ENCODE measurements around the gene TMEM41B.
"Not testable (repeated sequence)": the region's sequence is repeated elsewhere in the genome, so short reads cannot be mapped to it uniquely, and the experiment has no call there.

TMEM41B gene

DNA sequence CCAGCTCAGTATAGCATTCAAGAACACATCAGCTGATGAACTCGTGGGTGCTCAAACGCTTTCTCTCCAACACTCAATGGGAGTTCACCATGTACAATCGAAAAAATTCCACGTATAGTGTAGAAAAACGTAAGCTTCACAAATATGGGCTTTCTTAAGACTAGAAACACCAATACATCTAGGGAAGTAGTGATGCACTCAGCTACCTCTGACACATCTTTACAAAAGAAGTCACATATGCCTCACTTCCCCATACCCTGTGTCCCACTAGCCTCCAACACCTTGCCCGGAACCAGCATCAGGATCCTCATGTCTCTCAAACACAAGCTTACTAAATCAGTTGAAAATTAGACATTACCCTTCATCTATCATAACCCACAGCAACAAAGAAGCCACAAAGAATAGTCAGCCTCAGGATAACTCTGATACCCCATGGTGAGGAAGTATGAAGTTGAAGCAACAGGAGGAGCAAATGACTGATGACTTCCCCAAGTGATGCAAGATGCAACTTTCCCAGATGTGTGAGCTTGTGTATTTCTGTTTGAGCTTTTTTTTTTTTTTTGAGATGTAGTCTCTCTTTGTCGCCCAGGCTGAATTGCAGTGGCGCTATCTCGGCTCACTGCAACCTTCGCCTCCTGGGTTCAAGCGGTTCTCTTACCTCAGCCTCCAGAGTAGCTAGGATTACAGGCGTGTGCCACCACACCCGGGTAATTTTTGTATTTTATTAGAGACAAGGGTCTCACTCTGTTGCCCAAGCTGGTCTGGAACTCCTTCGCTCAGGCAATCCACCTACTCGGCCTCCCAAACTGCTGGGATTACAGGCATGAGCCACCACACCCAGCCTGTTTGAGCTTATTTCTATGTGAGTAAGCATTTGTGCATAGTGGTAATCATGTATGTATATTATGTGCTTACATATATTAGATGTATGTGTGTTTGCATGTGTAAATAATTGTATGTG lies 40.7 kb downstream of the TMEM41B start:
- H3K4me3 Mint-ChIP-seq = no peak overlapping the region
- H3K27ac Mint-ChIP-seq = peak overlapping the region in 1 of 2 donors; percentile 50
- H3K27me3 Mint-ChIP-seq = no peaks in the 10 kb centered on the region
- H3K9me3 Mint-ChIP-seq = no peaks in the 10 kb centered on the region
- H3K4me1 Mint-ChIP-seq = peaks cover 13% of the 10 kb centered on the region
- DNase-seq = no peak
- ATAC-seq = peak; percentile 74

DNA sequence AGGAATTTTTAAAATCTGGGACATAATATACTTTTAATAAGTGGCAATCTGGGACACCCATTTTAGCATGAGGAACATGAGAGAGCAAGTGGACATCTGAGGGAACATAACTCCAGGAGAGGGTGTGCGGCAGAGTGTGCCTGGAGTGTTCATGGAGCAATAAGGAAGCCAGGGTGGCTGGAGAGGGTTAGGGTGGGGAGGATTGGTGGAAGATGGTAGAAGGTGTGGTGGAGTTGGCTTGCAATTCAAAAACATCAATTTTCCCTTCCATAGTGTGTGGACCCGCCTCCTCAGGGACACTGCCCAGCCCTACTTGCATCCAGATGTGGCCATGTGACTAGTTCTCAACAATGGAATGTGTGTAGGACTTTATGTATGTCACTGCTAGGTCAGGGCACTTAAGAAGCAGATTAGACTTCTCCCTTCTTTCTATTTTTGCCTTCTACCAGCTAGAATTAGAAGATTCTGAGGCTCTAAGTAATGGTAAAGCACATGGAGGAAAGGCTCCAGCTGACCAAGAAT lies 44.8 kb downstream of the TMEM41B start:
- peaks cover 8% of the 10 kb centered on the region for H3K27me3 Mint-ChIP-seq
- DNase-seq = no peak

DNA sequence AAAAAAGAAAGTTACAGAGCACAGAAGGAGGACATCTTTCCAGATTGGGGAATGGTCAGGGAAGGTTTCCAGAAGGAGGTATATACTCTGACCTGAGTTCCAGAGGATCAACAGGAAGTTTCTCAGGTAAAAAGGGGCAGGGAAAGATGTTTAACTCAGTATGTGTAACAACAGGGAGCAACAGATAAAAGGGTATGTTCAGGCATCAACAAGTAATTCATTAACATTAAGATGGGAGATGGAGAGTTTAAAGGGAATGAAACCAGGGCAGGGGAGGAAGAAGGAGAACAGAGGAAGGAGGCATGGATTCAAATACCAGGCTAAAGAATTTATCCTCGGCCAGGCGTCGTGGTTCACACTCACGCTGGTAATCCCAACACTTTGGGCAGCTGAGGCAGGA lies 46.7 kb downstream of the TMEM41B start:
- Mint-ChIP-seq H3K27me3 (peaks cover 8% of the 10 kb centered on the region), H3K4me1 (peaks cover 21% of the 10 kb centered on the region), H3K4me3 (no peak overlapping the region), H3K9me3 (no peaks in the 10 kb centered on the region), H3K27ac (no peak overlapping the region)
- no peak for DNase-seq
- no peak for ATAC-seq

More for the DNA sequence above, 44.8 kb downstream of the TMEM41B start:
- Mint-ChIP-seq H3K4me1 (peaks cover 14% of the 10 kb centered on the region), H3K4me3 (no peak overlapping the region), H3K9me3 (no peaks in the 10 kb centered on the region), H3K27ac (peak overlapping the region in 1 of 2 donors; percentile 15)
- ATAC-seq = no peak

DNA sequence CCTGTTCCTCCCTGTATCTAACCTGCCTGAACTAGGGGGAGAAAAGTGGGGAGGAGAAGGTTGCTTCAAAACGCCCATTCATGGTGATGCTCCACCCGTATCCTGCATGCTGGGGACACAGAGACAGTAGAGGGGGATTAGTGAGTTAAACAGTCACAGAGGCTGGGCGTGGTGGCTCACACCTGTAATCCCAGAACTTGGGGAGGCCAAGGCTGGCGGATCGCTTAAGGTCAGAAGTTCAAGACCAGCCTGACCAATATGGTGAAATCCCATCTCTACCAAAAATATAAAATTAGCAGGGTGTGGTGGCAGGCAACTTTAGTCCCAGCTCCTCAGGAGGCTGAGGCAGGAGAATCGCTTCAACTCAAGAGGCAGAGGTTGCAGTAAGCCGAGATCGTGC lies 47.5 kb downstream of the TMEM41B start:
- Mint-ChIP-seq H3K27me3 (peaks cover 8% of the 10 kb centered on the region), H3K9me3 (no peaks in the 10 kb centered on the region), H3K4me1 (peaks cover 28% of the 10 kb centered on the region), H3K4me3 (no peak overlapping the region), H3K27ac (no peak overlapping the region)
- ATAC-seq (no peak), DNase-seq (no peak)

DNA sequence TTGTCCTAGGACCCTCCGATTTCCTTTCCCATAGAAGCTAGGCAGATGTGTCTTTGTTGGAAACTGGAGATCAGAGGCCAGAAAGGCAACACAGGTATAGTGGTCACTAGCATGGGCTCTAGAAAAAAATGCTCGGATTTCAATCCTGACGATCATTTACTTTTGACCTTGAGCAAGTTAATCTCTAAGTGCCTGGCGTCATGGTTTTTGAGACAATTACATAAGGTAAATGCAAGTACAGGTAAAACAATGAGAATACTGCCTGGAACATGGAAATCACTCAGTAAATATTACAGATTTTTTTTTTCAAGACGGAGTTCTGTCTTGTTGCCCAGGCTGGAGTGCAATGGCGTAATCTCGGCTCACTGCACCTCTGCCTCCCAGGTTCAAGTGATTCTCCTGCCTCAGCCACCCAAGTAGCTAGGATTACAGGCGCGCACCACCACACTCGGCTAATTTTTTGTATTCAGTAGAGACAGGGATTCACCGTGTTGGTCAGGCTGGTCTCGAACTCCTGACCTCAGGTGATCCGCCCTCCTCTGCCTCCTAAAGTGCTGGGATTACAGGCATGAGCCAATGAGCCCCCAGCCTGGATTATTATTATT lies 48.2 kb downstream of the TMEM41B start:
- H3K27ac Mint-ChIP-seq = peak overlapping the region; percentile 82 to 96
- no peak for ATAC-seq
- no peaks in the 10 kb centered on the region for H3K9me3 Mint-ChIP-seq
- DNase-seq = no peak
- peak overlapping the region; percentile 82 to 84 for H3K4me3 Mint-ChIP-seq
- peaks cover 35% of the 10 kb centered on the region for H3K4me1 Mint-ChIP-seq
- H3K27me3 Mint-ChIP-seq = peaks cover 8% of the 10 kb centered on the region

DNA sequence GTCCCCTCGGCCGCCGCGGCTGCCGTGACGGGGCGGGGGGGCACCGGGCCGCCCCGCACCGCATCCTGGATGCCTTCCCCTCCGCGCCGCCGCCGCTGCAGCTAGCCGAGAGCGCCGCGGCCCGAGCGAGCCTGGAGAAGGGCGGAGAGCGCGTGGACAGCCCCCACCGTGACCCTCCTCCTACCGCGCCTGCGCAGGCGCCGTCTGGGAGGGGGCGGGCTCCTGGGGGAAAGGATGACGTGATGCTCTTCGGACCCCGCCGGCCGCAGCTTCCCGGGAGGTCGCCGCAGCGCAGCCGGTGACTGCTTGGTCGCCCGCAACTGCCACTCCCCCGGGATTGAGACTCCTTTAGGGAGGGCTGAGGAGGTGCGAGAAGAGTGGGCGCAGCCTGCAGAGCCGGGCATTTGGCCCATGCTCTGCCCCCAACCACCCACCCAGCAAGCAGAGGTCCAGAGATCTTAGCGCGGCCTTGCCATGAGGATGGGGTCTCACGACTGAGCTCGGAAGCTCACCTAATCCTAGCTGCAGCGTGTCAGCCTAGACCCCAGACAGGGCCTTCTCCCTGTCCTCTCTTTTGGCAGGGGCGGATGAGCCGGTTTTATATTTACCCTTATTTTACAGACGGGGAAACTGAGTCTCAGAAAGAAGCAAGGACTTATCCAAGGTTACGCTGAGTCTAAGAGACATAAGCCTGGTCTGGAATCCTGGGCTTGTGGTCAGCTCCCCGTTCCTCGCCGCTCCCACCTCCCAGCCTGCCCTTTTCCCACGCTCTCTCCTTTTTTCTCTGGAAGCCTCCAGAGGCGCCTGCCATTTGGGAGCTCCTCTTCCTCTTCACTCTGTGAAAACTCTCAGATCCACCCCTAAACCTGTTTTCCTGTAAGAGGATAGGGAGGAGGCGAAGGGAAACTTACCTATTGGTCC lies 48.9 kb downstream of the TMEM41B start, which contains the start of gene DENND5A:
TSS of gene DENND5A (minus strand) at position 140 of the 921 bp plus-strand sequence. CDS start 281 bp downstream, outside the sequence.
- peak; percentile 45 to 55 for DNase-seq
- peak within 1 kb of the TSS; percentile 92 to 97 for H3K27ac Mint-ChIP-seq
- peak within 1 kb of the TSS; percentile 89 to 93 for H3K4me3 Mint-ChIP-seq
- H3K4me1 Mint-ChIP-seq = peaks cover 43% of the 10 kb centered on the region
- H3K9me3 Mint-ChIP-seq = no peaks in the 10 kb centered on the region
- peak; percentile 64 for ATAC-seq
- H3K27me3 Mint-ChIP-seq = peaks cover 8% of the 10 kb centered on the region

DNA sequence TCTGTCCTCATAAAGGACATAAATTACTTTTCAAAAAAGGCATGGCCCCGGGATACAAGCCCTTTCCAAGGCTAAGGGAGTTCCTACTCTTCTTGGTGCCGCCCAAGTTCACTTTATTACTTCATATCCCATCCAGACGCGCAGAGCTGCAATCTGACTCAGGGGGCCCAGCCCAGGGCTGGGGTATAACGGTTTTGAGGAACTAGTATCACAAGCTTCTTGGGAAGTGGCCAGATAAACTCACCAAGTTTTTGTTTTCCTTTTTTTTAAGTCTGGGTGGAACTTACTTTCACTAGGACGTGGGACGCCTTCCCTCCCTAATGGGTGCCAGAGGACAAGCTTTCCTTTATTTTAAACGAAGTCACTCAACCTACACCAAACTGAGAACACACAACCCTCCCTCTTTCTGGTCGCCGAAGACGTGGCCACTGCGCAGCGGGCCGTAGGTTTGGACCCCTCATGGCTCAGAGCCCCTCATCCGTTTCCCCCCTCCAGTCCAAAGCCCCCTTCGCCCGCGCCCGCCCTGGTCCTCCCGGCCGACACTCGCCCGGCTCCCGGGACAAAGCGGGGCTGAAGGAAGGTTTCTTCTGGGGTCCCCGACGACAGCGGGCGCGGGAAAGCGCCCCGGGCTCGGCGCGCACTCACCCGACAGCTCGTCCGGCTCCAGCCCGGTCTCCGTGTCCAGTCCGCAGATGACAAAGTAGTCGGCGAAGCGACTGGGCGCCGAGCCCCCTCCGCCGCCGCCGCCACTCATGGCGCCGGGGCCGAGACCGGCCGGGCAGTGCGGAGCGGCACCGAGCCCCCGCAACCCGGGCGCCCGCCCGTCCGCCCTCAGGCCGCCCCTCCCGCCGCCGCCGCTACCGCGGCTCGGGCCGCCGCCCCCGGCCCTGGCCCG lies 49.8 kb downstream of the TMEM41B start:
- Mint-ChIP-seq H3K9me3 (no peaks in the 10 kb centered on the region), H3K27ac (peak overlapping the region; percentile 92 to 97), H3K4me1 (peaks cover 49% of the 10 kb centered on the region), H3K4me3 (peak overlapping the region; percentile 89 to 93), H3K27me3 (peaks cover 8% of the 10 kb centered on the region)
- ATAC-seq = peak; percentile 67
- DNase-seq = peak; percentile 52 to 63

DNA sequence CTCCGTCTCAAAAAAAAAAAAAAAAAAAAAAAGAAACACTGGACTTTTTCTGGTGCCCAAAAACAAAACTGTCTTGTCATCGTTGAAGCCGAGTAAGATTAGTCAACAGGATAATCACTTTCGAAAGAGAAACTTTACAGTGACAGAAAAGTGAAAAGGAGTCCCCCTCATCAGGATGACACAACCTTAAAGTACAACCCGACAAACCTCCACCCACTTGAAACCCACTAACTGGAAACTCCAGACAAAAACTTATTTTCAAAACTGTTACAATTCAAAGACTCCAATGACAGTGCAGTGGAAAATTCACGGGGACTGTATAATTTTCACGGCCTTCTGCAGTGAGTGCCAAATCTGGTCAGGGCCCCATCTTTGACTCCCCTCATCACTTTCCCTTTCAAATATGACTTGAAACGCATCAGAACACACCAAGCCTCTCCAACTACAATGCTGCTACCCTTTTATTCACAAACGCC lies 50.5 kb downstream of the TMEM41B start:
- Mint-ChIP-seq H3K4me1 (peaks cover 49% of the 10 kb centered on the region), H3K9me3 (no peaks in the 10 kb centered on the region), H3K4me3 (peak overlapping the region; percentile 89 to 93), H3K27me3 (peaks cover 8% of the 10 kb centered on the region), H3K27ac (peak overlapping the region; percentile 92 to 97)
- DNase-seq = peak; percentile 55 to 74
- peak; percentile 84 for ATAC-seq

DNA sequence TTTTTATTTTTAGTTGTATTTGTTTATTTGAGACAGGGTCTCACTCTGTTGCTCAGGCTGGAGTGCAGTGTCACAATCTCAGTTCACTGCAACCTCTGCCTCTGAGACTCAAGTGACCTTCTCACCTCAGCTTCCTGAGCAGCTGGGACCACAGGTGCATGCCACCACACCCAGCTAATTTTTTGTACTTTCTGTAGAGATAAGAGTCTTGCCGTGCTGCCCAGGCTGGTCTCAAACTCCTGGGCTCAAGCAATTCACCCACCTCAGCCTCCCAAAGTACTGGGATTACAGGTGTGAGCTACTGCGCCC lies 53.6 kb downstream of the TMEM41B start:
- Mint-ChIP-seq H3K4me3 (peak overlapping the region in 1 of 2 donors; percentile 17), H3K4me1 (peaks cover 45% of the 10 kb centered on the region)
- H3K27ac Mint-ChIP-seq, H3K9me3 Mint-ChIP-seq, DNase-seq, H3K27me3 Mint-ChIP-seq, ATAC-seq: not testable (repeated sequence)

DNA sequence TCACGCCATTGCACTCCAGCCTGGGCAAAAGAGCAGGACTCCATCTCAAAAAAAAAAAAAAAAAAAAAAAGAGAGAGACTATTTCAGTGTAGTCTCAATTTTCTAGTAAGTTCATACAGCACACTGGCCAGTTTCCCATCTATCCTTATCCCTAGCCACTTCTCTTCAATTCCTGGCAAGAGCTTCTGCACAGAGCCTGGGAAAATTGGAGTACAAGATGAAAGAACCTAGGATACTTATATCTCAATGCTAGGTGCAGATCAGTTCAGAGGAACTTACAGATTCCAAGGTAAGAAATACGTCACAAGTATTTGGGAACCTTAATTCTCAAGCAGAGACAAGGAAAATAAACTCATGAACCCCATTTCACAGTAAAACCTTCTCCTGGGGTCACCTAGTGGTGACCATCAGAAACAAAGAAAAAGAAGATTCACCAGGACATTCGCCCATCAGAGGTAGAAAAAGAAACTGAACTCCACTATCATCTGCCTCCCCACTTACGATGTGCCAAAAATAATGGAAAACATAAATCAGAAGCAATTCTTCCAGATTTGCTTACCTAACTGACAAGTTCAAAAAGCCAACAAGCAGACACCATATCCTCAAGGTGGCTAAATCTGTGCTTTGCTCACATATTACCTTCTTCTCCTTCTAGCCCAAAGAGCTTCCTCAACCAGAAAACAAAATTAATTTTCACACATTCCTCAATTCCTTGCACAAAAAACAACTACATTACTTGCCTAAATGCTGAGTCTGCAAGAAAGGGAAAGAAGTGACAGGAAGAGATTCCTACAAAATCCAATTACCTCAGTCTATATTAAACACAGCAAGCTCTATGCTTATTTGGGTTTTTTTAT lies 54.2 kb downstream of the TMEM41B start:
- no peak for ATAC-seq
- no peak overlapping the region for H3K4me3 Mint-ChIP-seq
- H3K9me3 Mint-ChIP-seq = no peaks in the 10 kb centered on the region
- H3K27ac Mint-ChIP-seq = no peak overlapping the region
- H3K4me1 Mint-ChIP-seq = peaks cover 42% of the 10 kb centered on the region
- no peak for DNase-seq
- no peaks in the 10 kb centered on the region for H3K27me3 Mint-ChIP-seq

DNA sequence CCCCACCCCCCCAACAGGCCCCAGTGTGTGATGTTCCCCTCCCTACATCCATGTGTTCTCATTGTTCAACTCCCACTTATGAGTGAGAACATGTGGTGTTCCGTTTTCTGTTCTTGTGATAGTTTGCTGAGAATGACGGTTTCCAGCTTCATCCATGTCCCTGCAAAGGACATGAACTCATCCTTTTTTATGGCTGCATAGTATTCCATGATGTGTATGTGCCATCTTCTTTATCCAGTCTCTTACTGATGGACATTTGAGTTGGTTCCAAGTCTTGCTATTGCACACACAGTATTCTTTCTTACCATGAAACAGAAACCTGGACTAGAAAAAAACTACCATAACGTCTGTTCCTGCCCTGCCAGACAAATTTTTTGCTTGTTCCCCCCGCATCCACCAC lies 56.1 kb downstream of the TMEM41B start:
- not testable (repeated sequence) for H3K4me3 Mint-ChIP-seq, ATAC-seq, H3K27ac Mint-ChIP-seq, H3K9me3 Mint-ChIP-seq, DNase-seq, H3K27me3 Mint-ChIP-seq
- peaks cover 38% of the 10 kb centered on the region for H3K4me1 Mint-ChIP-seq

DNA sequence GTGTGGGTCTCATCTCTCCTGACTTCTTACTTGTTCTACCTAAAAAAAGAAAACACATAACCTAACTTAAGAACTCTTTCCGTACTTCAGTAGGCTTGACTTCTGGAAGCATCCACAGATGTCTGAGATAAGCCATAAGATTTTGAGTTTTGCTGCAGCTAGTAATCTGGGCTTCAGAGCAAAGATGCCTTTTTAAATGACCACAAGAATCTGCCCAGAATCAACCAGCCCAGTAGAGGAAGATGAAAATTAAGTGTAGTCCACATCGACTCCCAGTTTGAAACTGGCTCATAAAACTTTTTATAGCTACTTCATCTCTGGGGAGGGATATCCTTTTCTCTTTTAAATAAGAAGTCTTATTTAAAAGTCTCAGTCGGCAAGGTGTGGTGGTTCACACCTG lies 60.0 kb downstream of the TMEM41B start:
- no peak overlapping the region for H3K27ac Mint-ChIP-seq
- H3K4me3 Mint-ChIP-seq = no peak overlapping the region
- no peaks in the 10 kb centered on the region for H3K9me3 Mint-ChIP-seq
- DNase-seq (no peak), ATAC-seq (no peak)
- H3K4me1 Mint-ChIP-seq = peaks cover 38% of the 10 kb centered on the region
- H3K27me3 Mint-ChIP-seq = no peaks in the 10 kb centered on the region

DNA sequence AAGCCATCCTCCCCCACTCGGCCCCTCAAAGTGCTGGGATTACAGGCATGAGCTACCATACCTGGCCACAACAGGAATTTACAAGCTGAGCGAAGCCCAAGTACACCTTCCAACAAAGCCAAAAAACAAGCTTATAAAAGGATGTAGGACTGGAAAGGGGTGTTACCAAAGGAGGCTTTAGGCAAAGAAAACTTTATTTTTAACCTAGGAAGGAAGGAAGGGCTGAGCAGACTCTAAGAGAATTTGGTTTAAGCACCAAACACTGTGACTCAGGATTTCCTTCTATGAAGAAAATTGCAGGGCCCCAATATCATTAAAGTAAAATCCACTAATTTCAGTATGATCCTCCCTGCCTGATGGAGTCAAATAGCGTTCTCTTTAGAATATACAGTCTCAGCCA lies 61.3 kb downstream of the TMEM41B start:
- DNase-seq = no peak
- Mint-ChIP-seq H3K4me3 (no peak overlapping the region), H3K27ac (no peak overlapping the region), H3K27me3 (no peaks in the 10 kb centered on the region), H3K9me3 (no peaks in the 10 kb centered on the region), H3K4me1 (peaks cover 51% of the 10 kb centered on the region)
- no peak for ATAC-seq
